Lower leg skin (tissue), 3 donors: ENCODE data around the gene CDK1.

ENCODE experiments used
- CTCF ChIP-seq, 3 donors: fragments of 450-650 bp; IDR thresholded peaks; one replicate each; pipeline ENCODE4 v1.5.1; 2016; ENCODE audit warnings: antibody characterized with exemption in 3 of 3, mild to moderate bottlenecking in 3 of 3, moderate library complexity in 2 of 3
- POLR2A ChIP-seq, 2 donors: fragments of 450-650 bp; IDR thresholded peaks; one replicate each; pipeline ENCODE4 v1.6.1; 2016 to 2017; ENCODE audit warnings: antibody characterized with exemption in 2 of 2, mild to moderate bottlenecking in 1 of 2, moderate library complexity in 1 of 2

- TF ChIP-seq POLR2A (IDR thresholded peaks at IDR 0.05) (no peak), CTCF (IDR thresholded peaks at IDR 0.05) (no peak)
Measured at GRCh38 chr10:60809157-60809556, 30.9 kb downstream of the CDK1 start.
